GM19240 (cell line): ENCODE measurements around the gene LRIG1.

ENCODE experiments used
- DNase-seq: peaks from one replicate; pipeline ENCODE4 v3.0.0; 2011; ENCODE audit warnings: low spot score; ENCODE audit not compliant: insufficient read length

LRIG1 gene

DNA sequence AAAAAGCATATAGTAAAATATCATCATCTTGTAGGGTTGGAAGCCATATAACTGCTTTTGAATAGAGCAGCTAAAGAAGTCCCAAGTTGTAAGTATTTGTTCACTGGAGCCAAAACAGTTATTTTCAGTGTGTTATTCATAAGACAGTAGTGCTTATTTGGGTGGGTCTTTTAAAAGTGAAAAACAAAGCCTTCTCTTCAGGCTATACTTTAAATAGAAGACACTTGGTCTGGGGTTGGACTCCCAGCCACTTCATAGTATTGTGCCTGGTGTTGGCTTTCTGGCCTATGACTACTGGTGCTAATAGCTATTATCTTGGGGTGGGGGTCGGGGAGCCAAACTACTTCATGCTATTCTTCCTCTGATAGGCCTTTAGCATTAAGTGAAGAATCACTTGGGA, 144.8 kb downstream of the LRIG1 start:
- no peak for DNase-seq

DNA sequence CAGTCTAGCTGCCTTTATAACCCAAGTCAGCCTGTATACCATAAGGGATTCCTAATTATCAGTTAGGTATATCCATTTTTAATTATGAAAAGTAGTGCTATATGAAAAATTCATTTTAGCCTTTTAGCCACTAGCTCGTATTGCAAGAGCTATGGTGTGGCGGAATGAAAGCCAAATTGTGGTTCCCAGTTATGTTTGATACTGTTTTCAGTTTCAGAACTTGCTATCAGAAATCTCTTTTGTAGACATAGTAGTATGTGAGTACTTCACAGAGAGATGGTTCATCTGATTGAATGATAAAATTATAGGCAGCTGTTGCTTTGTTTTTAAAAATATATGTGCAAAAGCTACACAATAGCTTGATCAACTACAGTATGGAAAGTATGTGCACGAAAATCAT, 145.4 kb downstream of the LRIG1 start:
- DNase-seq = no peak

DNA sequence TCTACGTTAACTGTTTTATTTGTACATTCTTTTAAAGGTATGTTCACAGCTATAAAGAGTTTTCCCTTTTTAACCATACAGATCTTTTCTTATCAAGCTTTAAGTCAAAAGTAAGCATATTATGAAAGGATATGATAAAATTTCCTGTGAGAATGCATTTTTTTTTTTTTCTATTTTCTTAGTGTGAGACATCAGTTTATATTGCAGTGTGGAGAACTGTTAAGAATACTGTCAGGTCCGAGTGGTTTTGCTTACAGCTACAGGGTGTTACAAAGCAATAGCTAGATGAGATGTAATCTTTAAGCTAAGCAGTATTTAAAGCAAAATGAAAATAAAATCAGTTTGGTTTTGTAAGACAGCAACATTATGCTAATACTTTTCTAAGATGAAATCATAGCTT, 146.8 kb downstream of the LRIG1 start:
- no peak for DNase-seq

DNA sequence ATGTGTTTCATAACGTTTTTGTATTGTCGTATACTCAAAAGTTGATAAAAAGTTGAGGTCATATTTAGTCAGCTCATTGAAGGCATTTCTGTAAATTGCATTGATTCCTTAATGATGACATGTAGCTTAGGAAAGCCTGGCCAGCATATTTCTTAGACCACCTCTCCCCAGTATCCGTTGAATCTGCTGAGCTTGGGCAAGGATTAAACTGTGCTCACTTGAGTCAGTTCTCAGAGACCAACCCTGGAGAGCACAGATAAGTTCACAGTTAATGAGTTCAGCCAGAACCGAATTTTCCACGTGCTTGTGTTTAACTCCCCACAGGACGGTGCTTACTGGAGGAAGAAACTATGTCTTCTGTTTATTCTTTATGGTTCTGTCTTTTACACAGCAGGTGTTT, 147.3 kb downstream of the LRIG1 start:
- DNase-seq = no peak

DNA sequence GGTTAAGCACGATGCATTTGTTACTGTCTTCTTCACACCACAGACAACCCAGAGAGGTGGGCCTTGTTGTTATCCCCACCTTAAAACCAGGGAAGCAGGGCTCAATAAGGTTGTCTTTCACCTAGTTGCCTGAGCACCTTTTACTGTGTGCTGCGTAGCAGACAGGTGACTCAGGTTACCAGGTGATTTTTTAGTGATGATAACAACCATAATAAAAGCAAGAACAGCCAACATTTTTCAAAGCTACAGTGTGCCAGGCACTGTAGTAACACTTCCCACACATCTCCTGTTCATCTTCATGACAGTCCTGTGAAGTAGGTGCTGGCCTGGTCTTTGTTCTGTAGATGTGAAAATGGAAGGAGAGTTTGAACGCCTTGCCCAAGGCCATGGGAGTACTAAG, 147.8 kb downstream of the LRIG1 start:
- DNase-seq = no peak

DNA sequence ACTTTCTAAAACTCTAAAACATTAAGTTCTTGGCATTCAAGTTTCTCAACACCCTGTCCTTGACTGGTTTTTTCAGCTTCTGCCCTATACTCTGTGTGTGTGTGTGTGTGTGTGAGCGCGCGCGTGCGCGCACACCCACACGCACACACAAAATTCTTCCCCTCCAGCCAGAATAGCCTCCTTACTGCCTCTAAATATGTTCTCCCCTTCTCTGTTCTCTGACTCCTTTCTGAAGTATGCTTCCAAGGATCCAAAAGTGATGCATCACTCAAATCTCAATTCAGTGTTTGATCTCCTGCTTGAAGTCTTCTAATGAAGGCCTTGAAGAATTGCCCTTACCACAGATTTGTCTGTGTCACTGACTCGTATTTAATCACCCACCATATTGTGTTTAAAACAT, 150.2 kb downstream of the LRIG1 start:
- no peak for DNase-seq

DNA sequence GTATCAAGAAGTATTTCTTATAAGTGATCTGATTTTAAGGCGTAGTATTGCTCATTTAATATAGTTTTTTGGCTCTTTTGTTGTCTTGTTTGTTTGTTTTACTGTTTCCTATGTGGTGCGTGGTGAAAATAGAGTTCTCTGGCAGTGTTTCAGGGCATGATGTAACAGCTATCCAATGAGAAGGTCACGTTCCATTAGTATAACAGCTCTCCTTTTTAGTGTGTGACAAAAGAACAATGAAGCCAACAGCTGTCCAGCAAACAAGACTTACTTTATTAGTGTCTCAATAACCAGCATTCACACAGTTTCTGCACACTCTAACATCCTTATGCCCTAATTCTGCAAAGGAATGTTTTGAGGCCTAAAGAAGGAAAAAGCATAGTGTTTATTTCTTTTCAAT, 152.1 kb downstream of the LRIG1 start:
- no peak for DNase-seq

DNA sequence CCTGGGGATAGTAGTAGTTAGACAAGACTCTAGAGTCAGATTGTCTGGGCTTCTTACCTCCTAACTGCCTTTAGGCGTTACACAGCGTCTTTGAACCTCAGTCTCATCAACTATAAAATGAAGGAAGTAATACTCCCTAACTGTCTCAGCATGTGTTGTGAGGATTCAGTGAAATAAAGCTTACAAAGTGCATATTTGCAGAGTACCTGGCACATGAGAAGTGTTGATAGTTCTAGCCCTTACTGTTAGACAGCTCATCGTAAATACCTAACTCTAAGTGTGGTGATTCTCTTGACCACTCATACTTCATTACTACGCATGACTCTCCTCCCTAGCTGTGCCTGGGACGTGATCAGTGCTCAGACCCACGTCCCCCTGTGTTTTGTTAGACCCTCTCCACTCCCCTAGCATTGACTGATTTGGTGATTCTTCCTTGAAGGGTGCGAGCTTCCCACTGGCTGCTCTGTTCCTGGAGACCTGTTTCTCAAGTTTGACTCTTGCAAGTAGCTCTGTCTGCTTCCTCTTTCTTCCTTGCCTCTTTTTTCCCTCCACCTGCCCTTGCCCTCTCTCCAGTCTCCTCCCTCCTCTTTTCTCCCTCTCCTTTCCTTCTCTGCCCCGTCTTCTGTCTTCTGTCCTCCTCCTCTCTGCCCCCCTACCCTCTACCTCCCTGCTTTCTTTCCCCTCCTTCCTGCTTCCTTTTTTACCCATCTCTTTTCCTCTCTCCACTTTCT, 155.8 kb downstream of the LRIG1 start:
- DNase-seq = no peak

DNA sequence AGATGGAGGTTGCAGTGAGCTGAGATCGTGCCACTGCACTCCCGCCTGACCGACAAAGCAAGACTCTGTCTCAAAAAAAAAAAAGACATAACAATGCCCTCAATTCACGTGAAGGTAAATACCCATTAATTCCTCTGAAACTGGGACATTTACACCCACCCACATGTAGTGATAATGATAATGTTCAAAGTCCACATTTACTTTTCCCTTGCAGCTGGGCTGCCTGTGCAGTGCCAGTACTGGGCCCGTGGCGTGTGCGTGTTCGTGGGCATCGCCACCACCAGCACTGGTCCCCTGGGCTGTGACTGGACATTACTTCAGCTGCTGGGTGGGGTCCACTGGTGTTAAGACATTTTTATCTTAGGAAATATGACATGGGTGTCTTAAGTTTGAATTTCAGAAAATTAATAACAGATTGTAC, 156.4 kb downstream of the LRIG1 start:
- DNase-seq = no peak

DNA sequence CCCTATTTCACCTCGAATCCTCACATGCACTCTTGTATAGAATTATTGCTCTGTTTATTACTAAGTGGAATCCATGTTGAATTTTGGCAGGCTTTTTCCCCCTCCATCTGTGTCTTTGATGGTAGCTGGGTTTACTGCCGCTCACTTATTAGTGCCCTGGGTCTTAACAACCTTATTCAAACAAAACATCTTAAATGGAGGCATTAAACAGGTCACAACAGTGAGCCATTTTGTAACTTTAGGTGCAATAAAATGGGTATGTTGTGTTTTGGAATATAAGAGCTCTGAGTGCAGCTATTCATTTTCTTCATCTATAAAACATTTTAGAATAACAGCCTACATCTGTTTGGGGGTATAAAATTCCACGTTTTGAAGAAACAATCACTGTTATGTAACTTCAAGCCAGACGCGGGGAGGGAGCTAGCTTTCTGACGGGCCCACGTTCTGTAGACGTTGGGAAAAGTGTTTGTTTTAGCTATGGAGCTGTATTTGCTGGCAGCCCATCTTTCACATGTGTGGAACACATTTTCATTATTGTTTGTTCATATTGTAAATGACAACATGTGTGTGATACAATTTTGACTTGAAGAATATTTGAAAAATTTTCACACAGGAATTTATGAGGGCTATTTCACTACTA, 158.0 kb downstream of the LRIG1 start:
- no peak for DNase-seq

DNA sequence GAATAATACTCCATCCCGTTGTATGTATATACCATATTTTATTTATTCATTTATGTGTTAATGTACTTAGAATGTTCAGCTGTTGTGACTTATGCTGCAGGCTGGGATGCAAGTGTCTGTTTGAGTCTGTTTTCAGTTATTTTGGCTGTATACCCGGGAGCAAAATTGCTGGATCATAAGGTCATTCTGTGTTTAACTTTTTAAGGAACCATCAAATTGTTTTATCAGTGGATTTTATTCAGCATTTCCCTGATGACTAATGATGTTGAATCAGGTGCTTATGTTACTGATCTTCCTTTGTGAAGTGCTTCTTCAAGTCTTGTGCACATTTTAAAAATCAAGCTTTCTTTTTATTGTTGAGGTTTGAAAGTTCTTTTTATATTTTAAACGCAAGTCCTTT, 161.9 kb downstream of the LRIG1 start:
- no peak for DNase-seq

DNA sequence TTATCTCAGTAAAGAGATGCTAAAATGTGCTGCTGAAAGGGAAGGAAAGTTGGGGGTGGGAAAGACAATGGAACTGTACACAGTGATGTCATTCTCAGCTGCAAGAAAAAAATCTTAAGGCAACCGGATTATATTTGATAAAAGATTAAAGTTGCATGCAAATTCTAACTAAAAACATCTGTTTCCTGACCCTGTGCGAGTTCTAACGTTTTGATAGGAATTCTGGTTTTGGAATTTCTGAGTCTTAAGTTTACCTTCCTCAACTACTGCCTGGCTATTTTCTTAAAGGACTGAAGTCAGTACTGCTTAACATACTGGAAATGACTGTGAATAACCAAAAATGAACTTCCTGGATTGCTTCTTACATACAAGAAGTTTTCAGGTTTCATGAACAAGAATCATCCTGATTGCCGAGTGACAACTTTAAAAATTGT, 164.5 kb downstream of the LRIG1 start:
- DNase-seq = no peak

DNA sequence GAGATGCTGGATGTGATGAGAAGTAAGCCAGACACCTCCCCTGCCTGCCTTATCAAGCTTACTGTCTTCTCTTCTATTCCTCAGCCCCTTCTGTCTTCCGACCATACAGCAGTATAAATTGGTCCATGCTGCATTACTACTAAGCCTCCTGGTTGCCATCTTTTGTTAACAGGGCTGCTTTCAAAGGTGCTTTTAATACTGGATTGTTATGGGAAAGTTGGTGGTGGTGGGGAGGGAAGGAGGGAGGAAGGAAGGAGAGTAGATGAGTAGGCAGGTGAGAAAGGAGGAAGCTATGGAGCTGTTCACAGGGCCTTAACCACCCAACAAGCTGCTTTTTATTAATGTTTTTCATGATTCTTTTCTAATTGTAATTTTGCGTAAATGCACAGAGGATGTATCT, 165.2 kb downstream of the LRIG1 start:
- DNase-seq = no peak
